HG02973 (cell line): Measurements from ENCODE around the gene ELF3.
A peak's percentile ranks its signal among the peaks of the same experiment; 100 is the strongest.
"Not testable (repeated sequence)": the region's sequence is repeated elsewhere in the genome, so short reads cannot be mapped to it uniquely, and the experiment has no call there.

Experiments
- ATAC-seq: cut with Tn5 transposase; IDR thresholded peaks from one replicate; pipeline ENCODE4 v1.9.1; 2021; ENCODE audit warnings: moderate library complexity; ENCODE audit not compliant: unreplicated experiment

The ELF3 gene

GRCh38 chr1:202010180-202011015 is at the start of gene ELF3:
Gene ELF3, plus strand, starts transcription at chr1:202010587. Its CDS starts 550 bp downstream, at chr1:202011137.
- peak; percentile 57 for ATAC-seq

GRCh38 chr1:201962382-201962781 is 48.0 kb upstream of the ELF3 start:
- not testable (repeated sequence) for ATAC-seq

- no peak for ATAC-seq
Measured at GRCh38 chr1:201964261-201964660, 46.1 kb upstream of the ELF3 start.

GRCh38 chr1:201966171-201966570 is 44.2 kb upstream of the ELF3 start:
- no peak for ATAC-seq

- ATAC-seq: no peak
Measured at GRCh38 chr1:201968202-201968925, 42.0 kb upstream of the ELF3 start.

- ATAC-seq: no peak
Measured at GRCh38 chr1:201970334-201971159, 39.8 kb upstream of the ELF3 start.

- ATAC-seq: no peak
Measured at GRCh38 chr1:201982082-201982622, 28.2 kb upstream of the ELF3 start.

GRCh38 chr1:201982623-201983379 is 27.6 kb upstream of the ELF3 start, which contains the start of gene RNPEP:
Gene RNPEP, plus strand, starts transcription at chr1:201982648. Its CDS starts 19 bp downstream, at chr1:201982667.
- peak; percentile 74 for ATAC-seq

GRCh38 chr1:201983380-201983805 is 27.0 kb upstream of the ELF3 start:
- peak; percentile 28 for ATAC-seq

GRCh38 chr1:201984446-201984845 is 25.9 kb upstream of the ELF3 start:
- no peak for ATAC-seq

GRCh38 chr1:201985355-201985754 is 25.0 kb upstream of the ELF3 start:
- ATAC-seq: no peak

- no peak for ATAC-seq
Measured at GRCh38 chr1:201988601-201989000, 21.8 kb upstream of the ELF3 start.

- no peak for ATAC-seq
Measured at GRCh38 chr1:201989354-201990128, 20.8 kb upstream of the ELF3 start.

GRCh38 chr1:201990427-201990826 is 20.0 kb upstream of the ELF3 start:
- no peak for ATAC-seq

GRCh38 chr1:201999625-202000238 is 10.7 kb upstream of the ELF3 start:
- no peak for ATAC-seq

GRCh38 chr1:202002507-202002906 is 7.9 kb upstream of the ELF3 start:
- ATAC-seq: no peak

- no peak for ATAC-seq
Measured at GRCh38 chr1:202004711-202005110, 5.7 kb upstream of the ELF3 start.

- no peak for ATAC-seq
Measured at GRCh38 chr1:202005958-202006357, 4.4 kb upstream of the ELF3 start.

GRCh38 chr1:202007304-202007703 is 3.1 kb upstream of the ELF3 start:
- no peak for ATAC-seq
